H54 (cell line): ENCODE results near the gene XPO5.
A peak's percentile ranks its signal among the peaks of the same experiment; 100 is the strongest.
"Not testable (repeated sequence)": the region's sequence is repeated elsewhere in the genome, so short reads cannot be mapped to it uniquely, and the experiment has no call there.

Experiments used
- DNase-seq: peaks from one replicate; pipeline ENCODE4 v3.0.0; 2011; ENCODE audit warnings: low spot score, mixed read lengths; ENCODE audit not compliant: insufficient read length
- FAIRE-seq: peaks from 3 replicates; lab custom pipeline; 2011; peaks lifted over from hg19 to GRCh38; lab: Jason Lieb, UNC
- POLR2A ChIP-seq: IDR thresholded peaks from 2 replicates; pipeline ENCODE4 v1.6.1; 2011; ENCODE audit warnings: low read depth, mild to moderate bottlenecking, low read length

XPO5 gene

GRCh38 chr6:43608807-43609206, 33.0 kb upstream of the XPO5 start:
- no peak for TF ChIP-seq POLR2A
- no peak for DNase-seq
- no peak for FAIRE-seq

- FAIRE-seq (peak; percentile 94), DNase-seq (peak; percentile 55)
- no peak for TF ChIP-seq POLR2A
Observed at GRCh38 chr6:43608310-43608763, 32.5 kb upstream of the XPO5 start.

- FAIRE-seq: no peak
Observed at GRCh38 chr6:43606019-43606418, 30.2 kb upstream of the XPO5 start.

GRCh38 chr6:43604174-43604573, 28.3 kb upstream of the XPO5 start:
- peak; percentile 85 for FAIRE-seq
- TF ChIP-seq POLR2A: no peak
- peak; percentile 42 for DNase-seq

More at GRCh38 chr6:43606019-43606418, 30.2 kb upstream of the XPO5 start:
- TF ChIP-seq POLR2A: no peak
- no peak for DNase-seq

- no peak for TF ChIP-seq POLR2A
- no peak for FAIRE-seq
Observed at GRCh38 chr6:43600595-43600994, 24.8 kb upstream of the XPO5 start.

GRCh38 chr6:43593938-43594337, 18.1 kb upstream of the XPO5 start:
- no peak for TF ChIP-seq POLR2A
- DNase-seq (no peak), FAIRE-seq (no peak)

More at GRCh38 chr6:43600595-43600994, 24.8 kb upstream of the XPO5 start:
- DNase-seq: no peak

GRCh38 chr6:43589564-43589963, 13.7 kb upstream of the XPO5 start:
- DNase-seq, FAIRE-seq: not testable (repeated sequence)

- DNase-seq (no peak), FAIRE-seq (no peak)
- TF ChIP-seq POLR2A: no peak
Observed at GRCh38 chr6:43588194-43588593, 12.4 kb upstream of the XPO5 start.

- DNase-seq: no peak
- FAIRE-seq: no peak
- TF ChIP-seq POLR2A: no peak
Observed at GRCh38 chr6:43584892-43585570, 9.2 kb upstream of the XPO5 start.

- no peak for FAIRE-seq
- no peak for DNase-seq
- TF ChIP-seq POLR2A: no peak
Observed at GRCh38 chr6:43582911-43583310, 7.1 kb upstream of the XPO5 start.

- no peak for TF ChIP-seq POLR2A
- FAIRE-seq (no peak), DNase-seq (no peak)
Observed at GRCh38 chr6:43579171-43579570, 3.3 kb upstream of the XPO5 start.

- no peak for DNase-seq
- no peak for TF ChIP-seq POLR2A
- FAIRE-seq: no peak
Observed at GRCh38 chr6:43578748-43579147, 2.9 kb upstream of the XPO5 start.

GRCh38 chr6:43575105-43575771, 600 bp downstream of the XPO5 start:
- FAIRE-seq (no peak), DNase-seq (peak; percentile 56)
- TF ChIP-seq POLR2A: peak; percentile 27; the same call in 1 of the 2 replicates

- TF ChIP-seq POLR2A: no peak
- DNase-seq: no peak
- no peak for FAIRE-seq
Observed at GRCh38 chr6:43572015-43572414, 3.8 kb downstream of the XPO5 start.

- no peak for DNase-seq
- FAIRE-seq: no peak
- no peak for TF ChIP-seq POLR2A
Observed at GRCh38 chr6:43570876-43571441, 4.9 kb downstream of the XPO5 start.
